ENCODE results near the gene KIF26B.
"Not testable (repeated sequence)": the region's sequence is repeated elsewhere in the genome, so short reads cannot be mapped to it uniquely, and the experiment has no call there.

The KIF26B gene

GRCh38 chr1:245288796-245289195 lies 134.0 kb downstream of the KIF26B start:
- DNase-seq, result no peak

- no peak for DNase-seq
Measured at GRCh38 chr1:245290836-245291235, 136.1 kb downstream of the KIF26B start.

GRCh38 chr1:245291351-245291750 lies 136.6 kb downstream of the KIF26B start:
- DNase-seq, result no peak

DNA sequence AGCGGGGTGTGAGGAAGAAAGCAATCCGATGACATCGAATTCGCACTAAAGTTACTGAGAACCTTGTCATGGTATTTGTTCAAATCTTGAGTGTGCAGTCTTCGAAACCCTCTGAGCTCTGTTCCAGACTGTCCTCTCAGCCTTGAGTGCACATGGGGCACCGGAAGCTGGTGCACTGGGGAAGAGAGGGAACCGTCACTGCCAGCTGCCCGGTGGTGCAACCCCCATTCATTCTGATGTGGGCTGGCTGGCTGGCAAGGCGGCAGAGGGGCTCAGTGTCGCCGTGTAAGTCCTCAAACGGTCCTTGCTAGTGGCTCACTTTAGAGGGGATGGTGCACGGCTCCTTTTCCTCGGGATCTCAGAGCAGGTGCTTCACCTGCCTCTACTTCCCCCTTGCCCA lies 137.4 kb downstream of the KIF26B start:
- DNase-seq, result no peak

GRCh38 chr1:245292553-245292952 lies 137.8 kb downstream of the KIF26B start:
- no peak for DNase-seq

GRCh38 chr1:245294020-245294419 lies 139.2 kb downstream of the KIF26B start:
- DNase-seq, result no peak

- DNase-seq, result no peak
Measured at GRCh38 chr1:245298781-245299180, 144.0 kb downstream of the KIF26B start.

DNA sequence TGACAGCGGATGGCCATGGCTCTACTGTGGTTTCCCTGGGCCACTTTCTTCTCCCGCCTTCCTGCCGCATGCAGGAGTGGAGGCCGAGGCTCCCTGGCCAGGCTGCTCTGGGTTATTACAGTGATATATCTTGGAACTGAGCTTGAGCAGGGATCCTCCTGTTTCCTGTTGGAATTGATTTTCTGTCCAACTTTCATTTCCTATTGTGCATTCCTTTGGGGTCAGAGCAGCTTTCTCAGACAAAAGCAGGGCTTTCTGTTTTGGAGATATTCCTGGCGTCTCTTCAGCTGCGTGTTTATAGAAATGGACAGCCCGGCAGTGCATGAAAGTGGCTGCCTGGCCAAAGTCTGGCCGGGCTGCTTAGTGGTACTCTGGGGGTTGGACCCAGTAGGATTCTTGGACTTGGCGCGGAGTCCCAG lies 146.4 kb downstream of the KIF26B start:
- DNase-seq, result no peak

DNA sequence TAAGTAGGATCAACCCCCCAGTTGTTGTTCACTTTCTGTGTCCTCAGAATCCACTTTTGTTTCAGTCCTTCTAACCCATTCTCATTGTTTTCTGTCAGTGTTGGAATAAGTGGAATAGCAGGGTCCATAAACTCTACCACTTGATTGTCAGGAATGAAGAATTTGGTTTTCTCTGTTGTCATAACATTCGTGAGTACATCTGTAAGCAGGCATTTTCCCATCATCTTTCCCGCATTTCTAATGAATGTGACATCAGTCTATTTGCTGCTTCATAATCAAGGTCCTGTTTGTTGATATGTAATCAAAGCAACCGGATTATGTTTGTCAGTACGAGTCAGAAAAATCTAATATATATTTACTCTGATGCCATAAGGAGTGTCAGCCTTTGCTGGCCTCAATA lies 147.1 kb downstream of the KIF26B start:
- DNase-seq, result no peak

- DNase-seq, result no peak
Measured at GRCh38 chr1:245304698-245305097, 149.9 kb downstream of the KIF26B start.

DNA sequence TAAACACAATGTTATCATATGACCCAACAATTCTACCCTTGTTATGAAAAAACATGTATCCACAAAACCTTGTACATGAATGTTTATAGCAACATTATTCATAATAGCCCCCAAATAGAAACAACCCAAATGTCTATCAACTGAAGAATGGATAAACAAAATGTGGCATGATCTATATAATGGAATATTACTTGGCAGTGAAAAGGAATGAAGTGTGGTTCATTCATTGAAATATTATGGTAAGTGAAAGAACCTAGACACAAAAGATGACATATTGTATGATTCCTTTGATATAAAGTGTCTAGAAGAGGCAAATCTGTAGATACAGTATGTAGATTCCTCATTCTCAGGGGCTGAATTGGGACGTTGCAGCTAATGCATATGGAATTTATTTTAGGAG lies 151.2 kb downstream of the KIF26B start:
- no peak for DNase-seq

DNA sequence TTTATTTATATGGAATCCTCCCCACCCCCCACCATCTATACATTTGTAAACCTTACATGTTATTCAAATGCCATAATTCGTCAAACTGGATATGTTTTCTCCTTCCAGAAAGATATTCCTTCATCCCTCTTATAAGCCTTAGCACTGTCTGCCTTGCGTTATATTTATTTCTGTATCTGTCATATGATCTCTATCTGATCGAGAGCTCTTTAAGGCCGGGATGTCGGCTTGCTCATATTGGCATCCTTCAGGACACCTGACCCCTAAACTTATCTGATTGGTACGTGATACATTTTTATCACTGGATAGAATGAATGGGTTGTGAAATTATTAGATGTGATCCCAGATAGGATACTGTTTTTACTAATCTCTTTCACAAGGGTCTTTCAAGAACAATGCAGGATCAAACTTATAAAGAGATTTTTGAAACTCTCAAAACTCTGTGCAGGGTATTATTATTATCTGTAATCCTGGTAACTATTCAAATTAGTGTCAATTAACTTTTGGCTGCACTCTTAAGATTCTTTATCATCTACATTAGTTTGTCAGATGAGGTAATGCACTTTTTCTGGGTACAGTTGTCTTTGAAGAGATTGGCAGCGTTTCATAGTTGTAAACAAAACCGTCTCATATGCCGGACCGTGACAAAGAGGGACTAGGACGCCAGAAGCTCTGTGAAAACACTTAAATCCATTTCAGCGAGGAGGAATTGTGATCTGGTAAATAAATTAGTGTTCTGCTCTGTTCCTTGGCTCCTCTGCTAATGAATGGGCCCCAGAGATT lies 152.0 kb downstream of the KIF26B start:
- DNase-seq, result no peak

GRCh38 chr1:245310571-245311531 lies 156.1 kb downstream of the KIF26B start:
- DNase-seq, result no peak

GRCh38 chr1:245311887-245312536 lies 157.2 kb downstream of the KIF26B start:
- DNase-seq, result no peak

GRCh38 chr1:245313576-245313975 lies 158.8 kb downstream of the KIF26B start:
- DNase-seq, result no peak

DNA sequence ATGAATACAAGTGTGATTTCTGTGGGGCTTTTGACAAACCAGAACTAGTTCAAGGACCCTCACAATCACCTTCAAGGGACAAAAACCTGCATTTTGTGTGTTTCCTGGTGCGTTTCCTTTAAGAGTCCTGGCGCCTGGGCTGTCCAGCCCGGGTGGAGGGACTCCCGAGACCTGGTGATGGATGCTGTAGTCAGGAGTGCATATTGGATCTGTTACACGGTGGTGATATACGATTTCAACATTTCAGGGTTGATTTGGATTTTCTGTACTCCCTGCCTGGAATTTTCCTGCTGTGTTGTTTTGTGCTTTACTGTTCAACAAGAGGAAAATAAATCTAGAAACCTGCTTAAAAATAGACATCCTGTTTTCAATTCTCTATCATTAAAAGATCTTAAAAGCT lies 162.0 kb downstream of the KIF26B start:
- DNase-seq, result no peak

GRCh38 chr1:245317217-245317616 lies 162.4 kb downstream of the KIF26B start:
- DNase-seq, result no peak

DNA sequence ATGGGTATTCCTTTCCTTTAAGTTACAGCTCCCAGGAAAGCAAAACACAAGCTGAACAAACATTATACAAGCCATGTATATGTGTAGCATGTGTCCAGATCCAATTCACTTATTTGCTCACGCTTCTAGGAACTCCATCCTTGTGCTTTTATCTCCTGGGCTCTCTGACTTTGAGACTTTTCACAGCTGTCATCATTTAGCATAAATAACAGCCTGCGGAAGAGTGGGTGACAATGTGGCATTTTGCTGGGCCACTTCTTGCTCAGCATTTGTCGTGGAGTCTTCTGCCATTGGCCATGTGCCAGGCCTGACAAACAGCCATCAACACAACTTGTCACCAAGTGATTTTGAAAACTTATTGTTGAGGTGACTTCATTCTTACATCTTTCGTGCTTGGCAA lies 164.3 kb downstream of the KIF26B start:
- DNase-seq, result no peak

GRCh38 chr1:245322673-245323072 lies 167.9 kb downstream of the KIF26B start:
- no peak for DNase-seq

DNA sequence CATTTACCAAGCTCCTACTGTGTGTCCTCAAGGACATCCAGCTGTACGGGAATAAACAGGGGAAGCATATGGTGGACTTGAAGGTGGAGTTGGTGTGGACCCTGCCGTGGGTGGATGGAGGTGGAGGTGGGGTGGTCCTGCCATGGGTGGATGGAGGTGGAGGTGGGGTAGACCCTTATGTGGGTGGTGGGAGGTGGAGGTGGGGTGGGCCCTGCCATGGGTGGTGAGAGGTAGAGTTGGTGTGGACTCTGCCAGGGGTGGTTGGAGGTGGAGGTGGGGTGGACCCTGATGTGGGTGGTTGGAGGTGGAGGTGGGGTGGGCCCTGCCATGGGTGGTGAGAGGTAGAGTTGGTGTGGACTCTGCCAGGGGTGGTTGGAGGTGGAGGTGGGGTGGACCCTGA lies 169.0 kb downstream of the KIF26B start:
- DNase-seq, result not testable (repeated sequence)

GRCh38 chr1:245325922-245326795 lies 171.4 kb downstream of the KIF26B start:
- no peak for DNase-seq

- no peak for DNase-seq
Measured at GRCh38 chr1:245327360-245327759, 172.6 kb downstream of the KIF26B start.
